SK-N-MC (cell line): ENCODE results near the gene CAMSAP3.

ENCODE experiments used
- EZH2 ChIP-seq: fragments of 200-600 bp; sonication (generic); IDR thresholded peaks from one replicate; pipeline ENCODE4 v1.6.1; 2017; ENCODE audit warnings: antibody characterized with exemption
- POLR2AphosphoS5 ChIP-seq: IDR thresholded peaks from 2 replicates; pipeline ENCODE4 v1.6.1; 2012; ENCODE audit warnings: mild to moderate bottlenecking, low read depth, low read length, borderline replicate concordance

DNA sequence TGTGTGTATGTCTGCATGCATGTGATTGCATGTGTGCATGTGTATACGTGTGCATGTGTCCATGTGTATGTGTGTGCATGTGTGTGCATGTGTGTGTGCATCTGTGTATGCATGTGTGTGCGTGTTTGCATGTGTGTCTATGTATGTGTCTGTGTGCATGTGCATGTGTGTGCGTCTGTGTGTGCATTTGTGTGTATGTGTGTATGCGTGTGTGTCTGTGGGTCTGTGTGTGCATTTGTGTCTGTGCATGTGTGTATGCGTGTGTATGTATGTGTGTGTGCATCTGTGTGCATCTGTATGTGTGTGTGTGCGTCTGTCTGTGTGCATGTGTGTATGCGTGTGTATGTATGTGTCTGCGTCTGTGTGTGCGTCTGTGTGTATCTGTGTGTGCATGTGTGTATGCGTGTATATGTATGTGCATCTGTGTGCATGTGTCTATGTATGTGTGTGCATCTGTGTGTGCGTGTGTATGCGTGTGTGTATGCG is 44.2 kb downstream of the CAMSAP3 start:
- TF ChIP-seq EZH2 (no peak), POLR2AphosphoS5 (no peak)
